Neural progenitor cell (in vitro differentiated cells): Measurements from ENCODE around the gene ZCWPW2. TPM values are rescaled to one million over a fixed set of nuclear protein-coding genes. Genes with fewer than 3 reads are reported as not detected.

ENCODE experiments used
- DNase-seq: peaks from one replicate; pipeline ENCODE4 v3.0.0-alpha.2; 2016; ENCODE audit warnings: low spot score
- H2AFZ ChIP-seq: fragments of 200-600 bp; sonication (generic); replicated peaks from 2 replicates; pipeline ENCODE4 v1.6.1; 2016; ENCODE audit warnings: antibody characterized with exemption
- H3F3A ChIP-seq: fragments of 200-600 bp; sonication (generic); 2 replicates; pipeline ENCODE4 v1.6.1; 2016; ENCODE audit warnings: antibody characterized with exemption, low read depth
- H3K27ac ChIP-seq: fragments of 200-600 bp; sonication (generic); 2 replicates; pipeline ENCODE4 v1.5.1; 2016; ENCODE audit warnings: mild to moderate bottlenecking
- H3K27me3 ChIP-seq: fragments of 200-600 bp; sonication (generic); 2 replicates; pipeline ENCODE4 v1.6.1; 2016; ENCODE audit warnings: mild to moderate bottlenecking, moderate library complexity
- H3K36me3 ChIP-seq: fragments of 200-600 bp; sonication (generic); 2 replicates; pipeline ENCODE4 v1.5.1; 2016
- H3K4me1 ChIP-seq: fragments of 200-600 bp; sonication (generic); 2 replicates; pipeline ENCODE4 v1.6.1; 2016; ENCODE audit warnings: mixed run types
- H3K4me2 ChIP-seq: fragments of 200-600 bp; sonication (generic); 2 replicates; pipeline ENCODE4 v1.6.1; 2016
- H3K4me3 ChIP-seq: fragments of 200-600 bp; sonication (generic); 2 replicates; pipeline ENCODE4 v1.5.1; 2016
- H3K79me2 ChIP-seq: fragments of 200-600 bp; sonication (generic); 2 replicates; pipeline ENCODE4 v1.6.1; 2016; ENCODE audit warnings: low read depth
- H3K9ac ChIP-seq: fragments of 200-600 bp; sonication (generic); 2 replicates; pipeline ENCODE4 v1.6.1; 2016
- H3K9me3 ChIP-seq: fragments of 200-600 bp; sonication (generic); 2 replicates; pipeline ENCODE4 v1.5.1; 2016; ENCODE audit warnings: low read depth
- H4K20me1 ChIP-seq: fragments of 200-600 bp; sonication (generic); 2 replicates; pipeline ENCODE4 v1.6.1; 2016; ENCODE audit warnings: low read depth
- H3K27ac Mint-ChIP-seq: 3 replicates; pipeline ENCODE4 v1.8.0; 2021; ENCODE audit warnings: mixed read lengths
- H3K27me3 Mint-ChIP-seq: 2 replicates; pipeline ENCODE4 v1.8.0; 2022; ENCODE audit warnings: low read depth, mild to moderate bottlenecking, inconsistent platforms, moderate library complexity, mixed read lengths; ENCODE audit not compliant: insufficient read depth
- H3K36me3 Mint-ChIP-seq: 3 replicates; pipeline ENCODE4 v1.8.0; 2021; ENCODE audit warnings: mixed read lengths
- H3K4me1 Mint-ChIP-seq: 3 replicates; pipeline ENCODE4 v1.8.0; 2021; ENCODE audit warnings: mixed read lengths
- H3K4me3 Mint-ChIP-seq: 3 replicates; pipeline ENCODE4 v1.8.0; 2021; ENCODE audit warnings: mild to moderate bottlenecking, moderate library complexity, mixed read lengths
- H3K9me3 Mint-ChIP-seq: 3 replicates; pipeline ENCODE4 v1.8.0; 2020; ENCODE audit warnings: mixed read lengths
- EZH2 ChIP-seq: fragments of 200-600 bp; sonication (generic); IDR thresholded peaks from 2 replicates; pipeline ENCODE4 v1.6.1; 2017; ENCODE audit warnings: antibody characterized with exemption, mild to moderate bottlenecking, moderate library complexity
- EZH2phosphoT487 ChIP-seq: fragments of 200-600 bp; sonication (generic); IDR thresholded peaks from 2 replicates; pipeline ENCODE4 v1.6.1; 2017; ENCODE audit warnings: antibody characterized with exemption
- total RNA-seq: library from RNA; depleted of rRNA; stranded (reverse); fragments of >200 nt; gene quantifications from 2 replicates; pipeline ENCODE4 v1.2.3, GENCODE V29; 2015; ENCODE audit warnings: low replicate concordance
- TF ChIP-seq, protein P1 (sequence below): fragments of 200-600 bp; sonication (generic); IDR thresholded peaks from 2 replicates; pipeline ENCODE4 v1.5.1; 2017; ENCODE audit warnings: antibody characterized with exemption, mild to moderate bottlenecking

The ZCWPW2 gene
- total RNA-seq, 1 donor from 2014 or later = 0.60 TPM

DNA sequence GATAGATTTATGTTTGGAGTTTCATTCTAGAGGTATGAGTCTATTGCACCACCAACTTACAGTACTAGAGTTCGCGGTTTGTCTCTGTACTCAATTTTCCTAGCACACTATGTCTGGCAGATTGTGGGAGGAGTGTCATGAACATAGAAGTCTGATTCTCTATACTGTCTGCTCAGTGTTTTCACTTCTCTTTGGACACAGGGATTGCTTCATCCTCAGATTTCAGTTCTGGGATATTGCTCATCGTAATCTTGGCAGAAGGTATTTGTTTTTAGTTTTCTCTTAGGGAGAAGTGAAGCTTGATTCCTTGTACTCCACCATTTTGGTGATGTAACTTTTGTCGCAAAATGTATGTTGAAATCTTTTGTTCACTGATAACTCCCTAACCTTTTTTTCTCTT, 27.9 kb downstream of the ZCWPW2 start:
- H3K4me1 ChIP-seq = no peaks in the 10 kb centered on the region
- H3K4me3 ChIP-seq = no peak overlapping the region
- Mint-ChIP-seq H3K36me3 (no peaks in the 10 kb centered on the region), H3K4me3 (no peak overlapping the region), H3K27ac (no peak overlapping the region), H3K27me3 (no peaks in the 10 kb centered on the region), H3K9me3 (peaks cover 2% of the 10 kb centered on the region), H3K4me1 (no peaks in the 10 kb centered on the region)
- H3K79me2 ChIP-seq = no peaks in the 10 kb centered on the region
- no peaks in the 10 kb centered on the region for H3K36me3 ChIP-seq
- no peak overlapping the region for H3K27ac ChIP-seq
- H4K20me1 ChIP-seq = no peaks in the 10 kb centered on the region
- TF ChIP-seq EZH2phosphoT487 (no peak), EZH2 (no peak)
- TF ChIP-seq, protein P1, sequence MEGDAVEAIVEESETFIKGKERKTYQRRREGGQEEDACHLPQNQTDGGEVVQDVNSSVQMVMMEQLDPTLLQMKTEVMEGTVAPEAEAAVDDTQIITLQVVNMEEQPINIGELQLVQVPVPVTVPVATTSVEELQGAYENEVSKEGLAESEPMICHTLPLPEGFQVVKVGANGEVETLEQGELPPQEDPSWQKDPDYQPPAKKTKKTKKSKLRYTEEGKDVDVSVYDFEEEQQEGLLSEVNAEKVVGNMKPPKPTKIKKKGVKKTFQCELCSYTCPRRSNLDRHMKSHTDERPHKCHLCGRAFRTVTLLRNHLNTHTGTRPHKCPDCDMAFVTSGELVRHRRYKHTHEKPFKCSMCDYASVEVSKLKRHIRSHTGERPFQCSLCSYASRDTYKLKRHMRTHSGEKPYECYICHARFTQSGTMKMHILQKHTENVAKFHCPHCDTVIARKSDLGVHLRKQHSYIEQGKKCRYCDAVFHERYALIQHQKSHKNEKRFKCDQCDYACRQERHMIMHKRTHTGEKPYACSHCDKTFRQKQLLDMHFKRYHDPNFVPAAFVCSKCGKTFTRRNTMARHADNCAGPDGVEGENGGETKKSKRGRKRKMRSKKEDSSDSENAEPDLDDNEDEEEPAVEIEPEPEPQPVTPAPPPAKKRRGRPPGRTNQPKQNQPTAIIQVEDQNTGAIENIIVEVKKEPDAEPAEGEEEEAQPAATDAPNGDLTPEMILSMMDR = no peak
- no peak overlapping the region for H3K9ac ChIP-seq
- no peaks in the 10 kb centered on the region for H3K27me3 ChIP-seq
- no peak overlapping the region for H3K4me2 ChIP-seq
- no peaks in the 10 kb centered on the region for H3F3A ChIP-seq
- no peaks in the 10 kb centered on the region for H3K9me3 ChIP-seq
- no peak for DNase-seq
- H2AFZ ChIP-seq = no peak overlapping the region

DNA sequence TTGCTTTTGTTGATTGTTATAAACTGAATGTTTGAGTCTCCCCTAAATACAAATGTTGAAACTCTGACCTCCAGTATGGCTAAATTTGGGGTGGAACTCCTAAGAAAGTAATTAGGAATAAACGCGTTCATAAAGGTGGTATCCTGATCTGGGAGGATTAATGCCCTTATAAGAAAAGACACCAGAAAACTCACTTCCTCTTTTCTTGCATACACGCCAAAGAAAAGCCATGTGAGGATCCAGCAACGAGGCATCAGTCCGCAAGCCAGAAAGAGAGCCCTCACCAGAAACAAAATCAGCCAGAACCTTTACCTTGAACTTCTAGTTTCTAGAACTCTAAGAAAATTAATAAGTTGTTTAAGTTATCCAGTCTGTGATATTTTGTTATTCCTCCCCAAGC, 37.5 kb downstream of the ZCWPW2 start:
- no peaks in the 10 kb centered on the region for H3K36me3 ChIP-seq
- no peaks in the 10 kb centered on the region for H3K79me2 ChIP-seq
- H3K4me3 ChIP-seq = no peak overlapping the region
- no peaks in the 10 kb centered on the region for H3K27me3 ChIP-seq
- H3K27ac ChIP-seq = no peak overlapping the region
- no peaks in the 10 kb centered on the region for H3K9me3 ChIP-seq
- H3K36me3 Mint-ChIP-seq = no peaks in the 10 kb centered on the region
- no peak overlapping the region for H2AFZ ChIP-seq
- H3K9ac ChIP-seq = no peak overlapping the region
- H3K27me3 Mint-ChIP-seq = no peaks in the 10 kb centered on the region
- H3K4me1 Mint-ChIP-seq = no peaks in the 10 kb centered on the region
- no peaks in the 10 kb centered on the region for H3K9me3 Mint-ChIP-seq
- H3K27ac Mint-ChIP-seq = no peak overlapping the region
- H3K4me1 ChIP-seq = no peaks in the 10 kb centered on the region
- H3F3A ChIP-seq = no peaks in the 10 kb centered on the region
- no peak overlapping the region for H3K4me3 Mint-ChIP-seq
- no peak for DNase-seq
- H3K4me2 ChIP-seq = no peak overlapping the region
- H4K20me1 ChIP-seq = no peaks in the 10 kb centered on the region
- no peak for TF ChIP-seq EZH2
- TF ChIP-seq, protein P1 = no peak
- TF ChIP-seq EZH2phosphoT487 = no peak

DNA sequence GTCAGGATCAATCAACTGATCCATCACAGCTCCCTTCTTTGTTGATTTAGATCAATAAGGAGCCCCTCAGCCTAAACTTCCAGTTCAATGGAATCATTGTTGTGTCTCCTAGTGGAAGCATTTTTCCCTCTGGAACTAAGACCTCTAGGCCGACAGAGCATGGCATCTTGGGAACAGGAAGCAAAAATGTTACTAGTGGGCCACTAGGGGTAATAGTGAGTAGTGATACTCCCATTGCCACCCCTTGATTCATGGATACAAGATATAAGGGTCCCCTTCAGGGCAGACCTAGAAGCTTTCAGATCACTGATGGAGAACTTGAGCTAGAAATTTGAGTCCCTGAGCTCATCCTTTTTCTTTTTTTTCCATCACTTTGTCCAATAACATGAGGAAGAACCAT, 40.5 kb downstream of the ZCWPW2 start:
- H3K27me3 Mint-ChIP-seq = no peaks in the 10 kb centered on the region
- H3K4me3 Mint-ChIP-seq = no peak overlapping the region
- no peaks in the 10 kb centered on the region for H3K36me3 ChIP-seq
- TF ChIP-seq, protein P1 = no peak
- no peak for TF ChIP-seq EZH2
- TF ChIP-seq EZH2phosphoT487 = no peak
- no peaks in the 10 kb centered on the region for H3K4me1 Mint-ChIP-seq
- H3F3A ChIP-seq = no peaks in the 10 kb centered on the region
- peaks cover 3% of the 10 kb centered on the region for H3K9me3 Mint-ChIP-seq
- H3K79me2 ChIP-seq = no peaks in the 10 kb centered on the region
- H3K4me2 ChIP-seq = no peak overlapping the region
- H4K20me1 ChIP-seq = no peaks in the 10 kb centered on the region
- H3K9me3 ChIP-seq = no peaks in the 10 kb centered on the region
- H3K9ac ChIP-seq = no peak overlapping the region
- no peak overlapping the region for H3K27ac ChIP-seq
- H3K27ac Mint-ChIP-seq = no peak overlapping the region
- no peaks in the 10 kb centered on the region for H3K27me3 ChIP-seq
- DNase-seq = no peak
- H2AFZ ChIP-seq = no peak overlapping the region
- H3K36me3 Mint-ChIP-seq = no peaks in the 10 kb centered on the region
- no peak overlapping the region for H3K4me3 ChIP-seq
- no peaks in the 10 kb centered on the region for H3K4me1 ChIP-seq

DNA sequence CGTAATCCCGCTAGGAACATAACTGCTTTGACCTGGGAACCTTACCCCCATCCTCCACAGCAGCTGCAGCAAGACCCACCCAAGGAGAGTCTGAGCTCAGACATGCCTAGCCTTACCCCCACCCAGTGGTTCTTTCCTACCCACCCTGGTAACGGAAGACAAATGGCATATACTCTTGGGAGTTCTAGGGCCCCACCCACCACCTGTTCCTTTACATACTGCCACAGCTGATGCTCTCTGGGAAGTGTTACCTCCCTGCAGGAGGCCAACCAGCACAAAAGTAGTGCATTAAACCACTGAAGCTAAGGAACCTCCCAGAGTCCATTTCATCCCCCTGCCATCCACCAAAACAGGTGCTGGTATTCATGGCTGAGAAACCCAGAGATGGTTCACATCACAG, 50.7 kb downstream of the ZCWPW2 start:
- no peak for DNase-seq
- H3K9me3 Mint-ChIP-seq = peaks cover 39% of the 10 kb centered on the region
- no peak overlapping the region for H3K4me3 ChIP-seq
- H3K27me3 ChIP-seq = no peaks in the 10 kb centered on the region
- H3K4me3 Mint-ChIP-seq = no peak overlapping the region
- no peak overlapping the region for H2AFZ ChIP-seq
- no peaks in the 10 kb centered on the region for H3K4me1 Mint-ChIP-seq
- no peaks in the 10 kb centered on the region for H3K36me3 ChIP-seq
- H3K9me3 ChIP-seq = no peaks in the 10 kb centered on the region
- no peak overlapping the region for H3K27ac ChIP-seq
- no peak overlapping the region for H3K9ac ChIP-seq
- H3K4me1 ChIP-seq = no peaks in the 10 kb centered on the region
- H3K4me2 ChIP-seq = no peak overlapping the region
- no peak overlapping the region for H3K27ac Mint-ChIP-seq
- no peak for TF ChIP-seq EZH2phosphoT487
- TF ChIP-seq EZH2 = no peak
- TF ChIP-seq, protein P1 = no peak
- no peaks in the 10 kb centered on the region for H3K36me3 Mint-ChIP-seq
- H3K79me2 ChIP-seq = no peaks in the 10 kb centered on the region
- H3F3A ChIP-seq = no peaks in the 10 kb centered on the region
- H3K27me3 Mint-ChIP-seq = no peaks in the 10 kb centered on the region
- no peaks in the 10 kb centered on the region for H4K20me1 ChIP-seq
